22Rv1 (cell line): Measurements from ENCODE around the gene FERMT2.

Experiments used
- H3K27ac ChIP-seq: fragments of 450-650 bp; 2 replicates; pipeline ENCODE4 v1.5.1; 2017
- ZFX ChIP-seq: fragments of 450-650 bp; IDR thresholded peaks from 2 replicates; pipeline ENCODE4 v1.6.1; 2017; ENCODE audit warnings: antibody characterized with exemption, borderline replicate concordance
- TF ChIP-seq, protein P1 (sequence below): fragments of 450-650 bp; IDR thresholded peaks from 2 replicates; pipeline ENCODE4 v1.5.1; 2017; ENCODE audit warnings: mild to moderate bottlenecking

The FERMT2 gene

DNA sequence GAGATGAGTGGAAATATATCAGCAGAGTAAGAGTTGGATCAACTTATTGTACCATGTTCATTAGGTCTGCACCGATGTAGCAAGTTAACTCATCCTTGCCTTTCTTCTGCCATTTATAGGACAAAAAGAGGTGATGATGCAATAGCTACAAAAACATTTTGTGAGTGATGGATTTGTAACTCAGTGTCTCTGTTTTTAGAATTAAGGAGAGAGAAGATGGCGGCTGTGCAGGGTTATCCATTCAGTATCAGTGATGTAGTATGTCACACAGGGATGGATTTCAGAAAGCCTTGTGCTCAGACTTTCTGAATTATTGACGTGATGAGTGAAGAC, 97.4 kb downstream of the FERMT2 start:
- TF ChIP-seq ZFX = no peak
- TF ChIP-seq, protein P1, sequence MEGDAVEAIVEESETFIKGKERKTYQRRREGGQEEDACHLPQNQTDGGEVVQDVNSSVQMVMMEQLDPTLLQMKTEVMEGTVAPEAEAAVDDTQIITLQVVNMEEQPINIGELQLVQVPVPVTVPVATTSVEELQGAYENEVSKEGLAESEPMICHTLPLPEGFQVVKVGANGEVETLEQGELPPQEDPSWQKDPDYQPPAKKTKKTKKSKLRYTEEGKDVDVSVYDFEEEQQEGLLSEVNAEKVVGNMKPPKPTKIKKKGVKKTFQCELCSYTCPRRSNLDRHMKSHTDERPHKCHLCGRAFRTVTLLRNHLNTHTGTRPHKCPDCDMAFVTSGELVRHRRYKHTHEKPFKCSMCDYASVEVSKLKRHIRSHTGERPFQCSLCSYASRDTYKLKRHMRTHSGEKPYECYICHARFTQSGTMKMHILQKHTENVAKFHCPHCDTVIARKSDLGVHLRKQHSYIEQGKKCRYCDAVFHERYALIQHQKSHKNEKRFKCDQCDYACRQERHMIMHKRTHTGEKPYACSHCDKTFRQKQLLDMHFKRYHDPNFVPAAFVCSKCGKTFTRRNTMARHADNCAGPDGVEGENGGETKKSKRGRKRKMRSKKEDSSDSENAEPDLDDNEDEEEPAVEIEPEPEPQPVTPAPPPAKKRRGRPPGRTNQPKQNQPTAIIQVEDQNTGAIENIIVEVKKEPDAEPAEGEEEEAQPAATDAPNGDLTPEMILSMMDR = no peak
- peak overlapping the region; percentile 59 for H3K27ac ChIP-seq

DNA sequence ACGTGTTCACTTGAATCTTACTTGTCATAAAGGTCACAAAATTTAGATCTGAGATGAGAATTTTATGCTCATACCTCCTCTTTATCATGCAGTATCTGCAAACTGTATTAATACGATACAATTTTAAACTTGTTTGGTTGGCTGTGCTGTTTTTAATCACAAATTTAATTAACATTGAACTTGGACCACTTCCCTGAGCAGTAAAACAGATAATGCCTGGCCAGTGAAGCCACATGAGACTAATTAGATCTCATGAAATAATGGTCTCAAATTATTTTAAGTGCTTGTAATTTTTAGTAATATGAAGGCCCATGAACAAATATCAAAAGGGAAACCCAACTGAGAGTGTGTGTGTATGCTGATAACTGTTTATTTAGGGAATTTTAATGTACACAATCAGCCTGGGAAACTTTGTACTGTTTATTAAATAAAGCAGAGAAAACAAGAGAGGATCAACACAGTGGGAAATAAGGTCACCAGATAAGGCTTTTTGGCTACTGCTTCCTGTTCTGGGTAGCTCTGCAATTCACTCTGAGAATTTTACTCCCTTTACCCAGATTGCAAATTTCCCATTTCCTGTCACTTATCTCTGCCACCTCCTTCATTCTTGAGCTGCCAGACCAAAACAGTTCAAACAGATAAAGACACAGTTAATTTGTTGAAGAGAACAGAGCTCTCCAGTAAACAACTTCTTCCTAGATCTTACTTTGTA, 97.9 kb downstream of the FERMT2 start:
- TF ChIP-seq ZFX = no peak
- TF ChIP-seq, protein P1 = no peak
- peak overlapping the region; percentile 59 for H3K27ac ChIP-seq

DNA sequence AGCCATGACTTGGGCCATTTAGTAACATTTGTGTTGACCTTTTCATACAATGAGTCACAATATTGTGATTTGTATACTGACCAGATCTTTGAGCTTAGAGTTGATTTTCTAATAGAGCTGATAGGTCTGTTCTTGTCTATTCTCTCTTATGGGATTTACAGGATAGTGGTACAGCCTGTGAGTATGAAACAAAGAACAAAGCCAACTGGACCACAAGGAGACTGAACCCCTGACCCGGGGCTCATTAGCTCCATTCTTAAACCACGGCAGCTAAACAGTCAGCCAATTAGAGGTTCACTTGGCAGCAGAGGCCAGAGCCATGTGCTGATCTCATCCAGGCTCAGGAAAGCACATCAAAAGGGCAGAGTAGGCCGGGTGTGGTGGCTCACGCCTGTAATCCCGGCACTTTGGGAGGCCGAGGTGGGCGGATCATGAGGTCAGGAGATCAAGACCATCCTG, 100.4 kb downstream of the FERMT2 start:
- no peak overlapping the region for H3K27ac ChIP-seq
- TF ChIP-seq, protein P1 = no peak
- no peak for TF ChIP-seq ZFX

DNA sequence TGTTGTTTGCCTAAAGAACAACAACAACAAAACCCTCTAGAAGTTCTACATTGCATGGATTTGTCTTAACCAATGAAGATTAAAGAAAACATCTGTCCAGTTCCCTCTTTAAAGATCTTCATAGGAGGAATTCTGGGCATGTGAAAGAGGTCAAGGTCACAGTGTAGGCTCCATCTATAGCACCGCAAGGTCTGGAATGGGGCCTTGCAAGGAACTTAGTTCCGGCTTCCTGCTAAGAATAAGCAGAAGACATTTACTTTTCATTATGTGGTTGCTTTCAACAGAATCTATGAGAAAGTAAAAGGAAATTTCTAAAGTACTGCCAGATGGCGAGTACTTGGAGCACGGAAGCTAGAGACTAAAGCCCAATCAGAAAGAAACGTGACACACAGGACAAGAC, 102.2 kb downstream of the FERMT2 start:
- TF ChIP-seq, protein P1 = no peak
- TF ChIP-seq ZFX = no peak

DNA sequence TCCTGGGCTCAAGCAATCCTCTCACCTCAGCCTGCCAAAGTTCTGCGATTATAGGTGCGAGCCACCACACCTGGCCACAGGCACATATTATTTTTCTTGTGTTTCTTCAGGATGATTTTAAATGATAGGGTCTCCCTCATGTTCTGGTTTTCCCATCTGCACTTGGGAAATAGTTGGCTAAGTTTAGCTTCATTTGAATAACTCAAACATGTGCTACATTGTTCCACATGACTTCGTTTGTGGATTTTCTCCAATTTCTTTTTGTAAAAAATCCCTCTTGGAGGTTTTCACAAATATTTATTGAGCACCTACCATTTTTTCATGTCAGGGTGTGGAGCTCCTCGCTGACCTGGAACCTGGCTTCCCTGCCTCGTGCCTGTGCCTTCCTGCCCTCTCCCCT, 104.3 kb downstream of the FERMT2 start:
- H3K27ac ChIP-seq = no peak overlapping the region
- TF ChIP-seq, protein P1 = no peak
- no peak for TF ChIP-seq ZFX

More for the DNA sequence above, 102.2 kb downstream of the FERMT2 start:
- no peak overlapping the region for H3K27ac ChIP-seq

DNA sequence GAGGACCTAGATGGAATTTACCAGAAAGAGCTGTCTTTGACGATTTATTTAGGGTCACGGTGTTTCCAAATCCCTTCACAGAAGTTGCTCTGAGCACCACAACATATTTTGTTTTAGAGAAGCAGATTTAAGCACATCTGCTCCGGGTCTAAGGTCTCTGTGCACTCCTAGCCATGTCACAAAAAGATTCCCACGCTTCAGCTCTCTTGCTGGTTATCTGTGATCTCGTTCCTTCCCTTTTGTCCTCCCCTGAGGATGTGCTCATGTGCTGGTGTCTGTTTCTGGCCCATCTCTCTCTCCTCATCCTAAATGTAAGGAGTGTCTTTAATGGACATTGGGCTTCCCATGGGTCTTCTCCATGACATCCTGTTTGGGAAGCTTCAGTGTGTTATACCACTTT, 105.8 kb downstream of the FERMT2 start:
- no peak for TF ChIP-seq ZFX
- TF ChIP-seq, protein P1 = no peak
- no peak overlapping the region for H3K27ac ChIP-seq

DNA sequence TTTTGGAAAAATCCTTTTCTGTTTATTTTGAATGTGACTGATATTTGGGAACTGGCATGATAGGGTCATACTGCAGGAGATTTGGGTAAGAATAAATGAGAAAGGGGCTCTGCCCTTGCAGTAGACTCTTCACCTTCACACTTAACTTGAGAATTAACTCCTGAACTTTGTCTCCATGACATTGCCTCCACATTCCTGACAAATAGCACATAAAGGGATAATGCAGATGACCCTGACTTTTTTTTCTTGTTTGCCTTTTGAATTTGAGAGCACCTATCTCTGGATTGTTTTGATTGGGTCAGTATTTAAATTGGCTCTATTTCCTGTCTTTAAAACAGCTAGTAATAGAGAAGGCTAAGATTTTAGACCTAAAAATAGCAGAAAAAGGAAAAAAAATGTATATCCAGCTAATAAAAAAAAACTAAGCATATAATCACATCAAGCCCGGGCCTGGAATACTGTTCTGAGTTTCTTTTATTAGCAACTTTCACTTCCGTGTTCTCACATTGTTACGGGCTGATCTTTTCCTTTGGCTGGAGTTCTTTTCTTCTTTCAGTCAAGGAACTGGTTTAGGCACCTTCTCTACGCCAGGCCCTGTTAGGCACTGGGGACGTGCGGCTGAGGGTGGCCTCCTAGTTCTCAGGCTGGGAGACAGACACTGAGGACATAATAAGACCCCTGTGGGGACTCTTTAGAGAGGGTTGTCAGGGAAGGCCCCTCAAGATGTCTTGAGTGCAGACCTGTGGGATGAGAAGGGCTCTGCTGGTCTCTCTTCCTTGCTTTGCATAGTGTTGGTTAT, 106.4 kb downstream of the FERMT2 start:
- no peak overlapping the region for H3K27ac ChIP-seq
- no peak for TF ChIP-seq ZFX
- TF ChIP-seq, protein P1 = no peak
